LNCaP clone FGC (cell line): ENCODE measurements around the gene KLRG1.

Experiments
- DNase-seq: peaks from one replicate; pipeline ENCODE4 v3.0.0-alpha.2; 2011; ENCODE audit warnings: low read depth
- H3K4me3 ChIP-seq: 2 replicates; pipeline ENCODE4 v1.5.1; 2011; ENCODE audit warnings: mild to moderate bottlenecking, low read depth, low read length, control low read depth
- CTCF ChIP-seq: IDR thresholded peaks from 2 replicates; pipeline ENCODE4 v1.5.1; 2012; ENCODE audit warnings: mild to moderate bottlenecking; ENCODE audit not compliant: control insufficient read depth, insufficient read depth; ENCODE audit errors: extremely low read depth

KLRG1 gene

GRCh38 chr12:8956772-8957171 is 32.6 kb upstream of the KLRG1 start:
- TF ChIP-seq CTCF, result no peak
- no peak overlapping the region for H3K4me3 ChIP-seq
- DNase-seq, result no peak

- H3K4me3 ChIP-seq, result no peak overlapping the region
- TF ChIP-seq CTCF, result no peak
- no peak for DNase-seq
Observed at GRCh38 chr12:8957561-8957960, 31.8 kb upstream of the KLRG1 start.

- H3K4me3 ChIP-seq, result no peak overlapping the region
- no peak for DNase-seq
- no peak for TF ChIP-seq CTCF
Observed at GRCh38 chr12:8958066-8958465, 31.3 kb upstream of the KLRG1 start.

GRCh38 chr12:8960176-8960575 is 29.2 kb upstream of the KLRG1 start:
- no peak overlapping the region for H3K4me3 ChIP-seq
- no peak for TF ChIP-seq CTCF
- DNase-seq, result no peak

- TF ChIP-seq CTCF, result no peak
- DNase-seq, result no peak
- no peak overlapping the region for H3K4me3 ChIP-seq
Observed at GRCh38 chr12:8968761-8969160, 20.6 kb upstream of the KLRG1 start.

- no peak overlapping the region for H3K4me3 ChIP-seq
- no peak for DNase-seq
- TF ChIP-seq CTCF, result no peak
Observed at GRCh38 chr12:8969861-8970411, 19.4 kb upstream of the KLRG1 start.

- no peak for DNase-seq
- no peak for TF ChIP-seq CTCF
- H3K4me3 ChIP-seq, result no peak overlapping the region
Observed at GRCh38 chr12:8970432-8970831, 18.9 kb upstream of the KLRG1 start.
